ENCODE results near the gene CRNKL1.

The CRNKL1 gene

DNA sequence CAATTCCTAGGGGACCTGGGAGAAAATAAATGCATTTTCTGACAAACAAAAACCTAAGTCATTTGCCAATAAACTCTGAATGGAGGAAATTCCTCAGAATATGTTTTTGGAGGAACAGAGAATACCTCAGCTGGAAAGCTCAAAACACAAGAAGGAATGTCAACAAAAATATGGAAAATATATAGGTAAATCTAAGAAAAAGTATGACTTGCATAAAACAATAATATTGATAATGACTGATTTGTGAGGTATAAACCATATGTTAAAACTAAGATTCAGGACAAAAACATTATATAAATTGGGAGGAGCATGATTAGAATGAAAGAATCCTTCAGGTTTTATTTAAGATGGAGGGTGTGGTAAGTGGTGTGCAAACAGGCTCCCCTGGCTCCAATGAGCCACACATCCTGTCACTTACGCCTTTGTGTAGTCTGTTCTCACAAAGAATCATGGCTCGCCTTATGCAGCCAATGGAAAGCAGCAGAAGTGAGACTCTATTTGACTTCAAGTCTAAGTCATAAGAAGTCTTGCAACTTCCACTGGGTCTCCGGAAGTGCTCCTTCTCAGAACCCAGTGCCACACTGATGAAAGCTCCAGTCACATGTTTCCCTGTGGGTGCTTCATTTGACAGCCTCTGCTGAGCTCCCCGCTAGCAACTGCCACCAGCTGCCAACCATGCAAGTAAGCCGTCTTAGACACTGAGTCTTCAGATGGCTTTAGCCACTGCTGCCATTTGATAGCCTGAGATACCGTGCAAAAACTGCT lies 8.2 kb upstream of the CRNKL1 start:
- DNase-seq: no peak

DNA sequence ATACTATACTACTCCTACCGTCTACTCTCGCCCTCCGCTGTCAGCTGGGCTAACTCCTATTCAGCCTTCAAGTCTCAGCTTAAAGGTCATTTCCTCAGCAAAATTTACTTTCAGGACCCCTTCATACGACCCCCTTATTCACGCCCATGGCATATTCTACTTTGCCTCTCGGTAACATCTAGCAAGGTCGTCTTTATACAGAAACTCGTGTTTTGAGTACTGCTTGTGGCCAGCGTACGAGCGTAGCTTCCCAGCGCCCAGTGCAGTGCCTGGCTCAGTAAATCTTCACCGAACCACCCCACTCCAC lies 546 bp downstream of the CRNKL1 start:
- DNase-seq: no peak

DNA sequence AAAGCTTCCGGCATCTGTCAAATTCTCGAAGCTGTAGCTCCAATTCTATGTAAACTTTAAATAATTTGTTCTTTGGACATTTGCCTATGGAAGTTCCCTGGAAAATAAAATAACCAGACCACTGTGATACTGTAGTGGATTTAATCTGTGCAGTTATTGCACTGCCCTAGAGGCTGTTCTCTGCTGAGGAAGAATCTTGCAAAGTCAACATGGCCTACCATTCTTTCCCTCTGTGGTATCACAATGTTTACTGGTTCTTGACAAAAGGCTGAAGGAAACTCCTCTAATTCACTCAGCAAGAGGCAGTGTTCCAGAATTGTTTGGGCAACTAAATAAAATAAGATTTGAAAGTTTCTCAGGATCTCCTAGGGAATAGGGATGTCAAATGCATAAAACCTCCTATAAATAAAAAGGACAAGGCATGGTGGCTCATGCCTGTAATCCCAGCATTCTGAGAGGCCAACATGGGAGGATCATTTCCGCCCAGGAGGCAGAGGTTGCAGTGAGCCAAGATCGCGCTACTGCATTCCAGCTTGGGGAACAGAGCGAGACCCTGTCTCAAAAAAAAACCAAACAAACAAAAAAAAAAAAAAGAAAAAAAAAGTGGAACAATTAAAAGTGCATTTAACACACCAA lies 12.4 kb downstream of the CRNKL1 start:
- DNase-seq: no peak

DNA sequence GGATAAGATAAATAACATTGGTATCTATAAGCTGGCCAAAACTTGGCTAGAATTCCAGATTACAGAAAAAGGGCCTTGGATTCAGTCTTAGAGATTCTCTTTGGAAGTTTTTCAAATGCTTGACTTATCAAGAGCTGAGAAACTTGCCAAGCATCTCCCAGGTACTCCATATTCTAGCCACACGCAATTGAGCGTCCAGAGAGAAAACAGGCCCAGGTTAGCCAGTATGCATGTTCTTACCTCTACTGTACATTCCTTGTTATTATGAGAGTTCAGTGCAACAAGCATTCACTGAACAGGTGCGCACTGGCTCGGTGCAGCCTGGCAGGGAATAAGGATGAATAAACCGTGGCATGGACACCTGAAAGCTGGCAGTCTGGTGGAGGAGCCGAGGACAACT lies 13.7 kb downstream of the CRNKL1 start:
- no peak for DNase-seq

DNA sequence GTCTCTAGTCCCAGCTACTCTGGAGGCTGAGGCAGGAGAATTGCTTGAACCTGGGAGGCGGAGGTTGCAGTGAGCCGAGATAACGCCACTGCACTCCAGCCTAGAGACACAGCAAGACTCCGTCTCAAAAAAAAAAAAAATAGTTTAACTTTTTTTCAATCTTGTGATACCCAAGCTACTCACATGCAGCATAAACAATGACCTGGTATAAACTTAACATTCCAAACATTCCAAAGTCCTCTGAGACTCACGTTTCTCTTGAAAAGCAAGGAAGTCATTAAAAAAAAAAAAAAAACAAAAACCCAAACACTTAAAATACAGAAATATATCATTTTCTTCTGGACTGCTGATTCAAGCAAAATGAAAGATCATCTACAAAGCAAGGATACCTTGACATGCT lies 14.3 kb downstream of the CRNKL1 start:
- no peak for DNase-seq

DNA sequence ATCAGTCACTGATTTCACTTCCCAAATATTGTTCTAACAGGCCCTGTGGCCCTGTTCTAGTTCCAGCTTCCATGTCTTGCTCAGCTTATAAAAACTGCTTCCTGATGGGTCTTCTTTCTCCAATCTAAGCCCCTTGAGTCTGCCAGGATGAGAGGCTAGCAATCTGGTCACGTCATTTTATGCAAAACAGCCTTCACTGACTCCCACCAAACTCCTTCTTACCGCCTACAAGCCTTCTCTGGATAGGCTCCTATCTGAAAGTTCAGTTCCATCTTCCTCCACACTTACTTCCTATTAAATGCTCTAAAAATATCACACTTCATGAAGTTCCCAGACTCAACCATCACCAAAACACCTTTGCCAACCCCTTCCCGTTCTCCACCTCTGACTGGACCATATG lies 15.5 kb downstream of the CRNKL1 start:
- DNase-seq: no peak

DNA sequence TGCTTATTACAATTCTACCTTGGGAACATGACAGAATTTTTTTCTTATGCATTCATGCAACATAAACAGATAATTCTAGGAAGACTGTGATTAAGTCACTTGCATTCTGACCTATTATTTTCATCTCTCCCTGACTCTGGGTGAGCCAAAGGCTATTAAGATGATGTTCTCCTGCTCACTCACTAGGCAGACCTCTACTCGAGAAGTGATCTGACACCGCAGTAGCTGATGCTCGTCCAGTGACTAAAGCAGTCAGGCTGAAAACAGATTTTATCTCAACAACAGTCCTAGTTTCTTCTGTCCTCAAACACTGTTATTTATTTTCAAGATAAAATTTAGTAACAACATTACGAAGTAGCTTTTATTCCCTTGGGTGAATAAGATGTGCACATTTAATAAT lies 17.8 kb downstream of the CRNKL1 start:
- DNase-seq: no peak

DNA sequence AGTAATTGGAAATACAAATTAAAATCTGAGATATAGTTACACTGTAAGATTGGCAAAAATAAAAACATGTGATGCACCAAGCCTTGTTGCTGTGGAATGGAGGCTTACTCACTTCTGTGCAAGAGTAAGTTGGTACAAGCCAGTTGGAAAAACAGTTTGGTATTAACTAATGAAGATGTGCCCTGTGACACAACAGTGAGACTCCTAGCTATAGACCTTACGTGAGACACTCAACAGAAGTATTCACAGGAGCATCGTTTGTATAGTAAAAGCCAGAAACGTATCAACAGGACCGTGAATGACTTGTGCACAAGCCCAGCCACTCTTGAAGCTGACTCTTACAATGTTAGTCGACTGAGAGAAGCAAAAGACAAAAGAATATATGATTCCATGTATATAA lies 20.5 kb downstream of the CRNKL1 start:
- no peak for DNase-seq

DNA sequence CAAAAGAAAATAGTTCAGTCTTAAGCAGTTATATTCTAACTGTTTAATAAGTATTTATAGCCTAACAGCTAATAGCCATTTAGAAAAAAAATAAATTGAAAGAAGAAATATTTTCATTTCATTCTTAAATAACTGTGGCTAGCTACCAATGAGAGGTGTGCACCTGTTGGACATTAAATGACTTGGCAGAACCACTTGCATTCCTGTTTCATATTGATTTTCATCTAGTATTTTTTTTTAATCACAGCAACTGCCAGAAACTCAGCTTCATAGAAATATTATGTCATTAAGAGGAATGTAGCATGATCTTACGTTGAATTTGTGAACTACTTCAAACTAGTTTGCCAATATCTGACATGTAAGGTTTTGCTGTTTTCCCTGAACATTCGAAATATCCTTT lies 25.0 kb downstream of the CRNKL1 start:
- no peak for DNase-seq

DNA sequence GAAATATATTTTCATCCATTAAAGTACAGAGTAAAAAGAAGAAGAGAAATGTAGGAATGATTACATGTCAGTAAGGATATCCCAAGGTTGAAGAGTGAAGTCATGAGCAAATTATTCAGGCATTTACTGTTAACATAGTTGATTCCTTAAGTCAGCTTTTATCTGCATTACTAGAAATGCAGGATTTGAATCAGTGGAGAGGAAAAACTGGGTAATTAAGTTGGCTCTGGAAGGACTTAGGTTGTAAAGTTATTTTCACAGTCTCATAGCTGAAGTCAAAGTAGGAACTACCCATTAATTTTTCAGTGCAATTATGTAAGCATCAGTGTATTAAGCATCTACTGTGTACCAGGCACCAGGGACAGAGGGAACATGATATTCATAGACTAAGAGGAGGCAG lies 27.3 kb downstream of the CRNKL1 start:
- no peak for DNase-seq

DNA sequence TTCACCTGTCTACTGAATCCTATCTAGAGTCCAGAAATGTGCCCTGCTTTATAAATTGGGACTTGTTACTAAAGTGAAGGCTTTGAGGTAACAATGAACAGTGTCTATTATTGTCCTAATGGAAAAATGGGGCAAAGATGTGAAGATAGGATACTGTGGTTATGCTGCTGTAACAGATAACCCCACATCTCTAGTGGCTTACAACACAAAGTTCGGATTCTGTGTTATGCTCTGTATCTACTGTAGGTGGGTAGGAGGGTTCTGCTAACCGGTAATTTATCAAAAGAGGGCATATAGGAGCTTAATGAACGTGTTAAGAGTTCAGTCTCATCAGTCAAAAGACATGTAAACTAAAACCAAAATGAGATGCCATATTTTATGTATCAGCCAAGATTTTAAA lies 28.9 kb downstream of the CRNKL1 start:
- no peak for DNase-seq

DNA sequence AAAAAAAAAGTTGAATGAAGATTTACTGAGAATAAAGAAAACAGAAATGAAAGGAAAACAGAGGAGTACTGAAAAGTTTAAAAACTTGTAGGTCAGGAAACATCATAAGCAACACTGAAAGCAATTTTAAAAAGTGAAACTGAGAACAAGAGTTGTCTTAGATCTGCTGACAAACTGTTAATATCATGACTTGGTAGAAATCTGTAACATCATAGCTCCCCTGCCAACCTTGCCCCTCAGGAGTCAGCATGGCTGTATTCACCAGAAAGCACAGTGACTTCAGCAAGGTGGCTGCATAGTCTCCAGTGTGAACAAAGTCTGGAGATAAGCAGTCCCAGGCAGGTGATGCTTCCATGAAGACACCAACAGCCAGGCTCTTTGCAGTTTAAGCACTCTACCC lies 29.8 kb downstream of the CRNKL1 start:
- DNase-seq: no peak

DNA sequence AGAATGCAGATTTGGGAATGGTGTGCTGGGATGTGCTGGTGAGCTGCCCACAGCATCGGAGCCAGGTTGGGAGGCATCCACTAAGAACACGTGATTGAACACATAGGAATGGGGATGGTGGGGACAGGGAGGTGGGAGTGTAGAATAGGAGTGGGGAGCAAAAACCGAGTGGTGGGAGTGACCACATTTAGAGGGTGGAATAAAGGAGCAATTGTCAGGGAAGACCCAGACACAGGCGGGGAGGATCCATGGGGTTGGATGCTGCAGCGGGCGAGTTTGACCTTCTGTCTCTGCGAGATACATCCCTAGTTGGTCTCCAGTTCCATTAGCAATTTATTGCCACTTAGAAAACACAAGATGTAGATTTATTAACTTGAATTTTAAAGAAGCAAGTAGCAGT lies 30.4 kb downstream of the CRNKL1 start:
- DNase-seq: no peak

DNA sequence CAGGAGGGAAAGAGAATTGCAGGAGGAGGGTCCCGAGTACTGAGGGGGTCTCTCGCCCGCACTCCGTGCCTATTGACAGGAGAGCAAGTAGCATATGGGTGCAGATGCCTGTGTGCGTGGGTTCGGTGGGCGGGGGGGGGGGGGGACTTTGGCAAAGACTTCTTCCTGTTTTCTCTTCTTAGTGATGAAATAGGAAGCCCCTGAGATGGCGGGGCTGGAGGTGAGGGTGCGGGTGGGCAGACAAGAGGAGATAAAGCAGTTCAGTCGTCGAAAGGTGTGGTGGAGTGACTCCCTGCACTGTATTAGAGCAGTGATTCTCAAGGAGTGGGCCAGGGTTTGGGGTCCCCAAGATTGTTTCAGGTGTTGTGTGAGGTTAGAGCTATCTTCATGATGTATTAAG lies 31.4 kb downstream of the CRNKL1 start:
- no peak for DNase-seq

DNA sequence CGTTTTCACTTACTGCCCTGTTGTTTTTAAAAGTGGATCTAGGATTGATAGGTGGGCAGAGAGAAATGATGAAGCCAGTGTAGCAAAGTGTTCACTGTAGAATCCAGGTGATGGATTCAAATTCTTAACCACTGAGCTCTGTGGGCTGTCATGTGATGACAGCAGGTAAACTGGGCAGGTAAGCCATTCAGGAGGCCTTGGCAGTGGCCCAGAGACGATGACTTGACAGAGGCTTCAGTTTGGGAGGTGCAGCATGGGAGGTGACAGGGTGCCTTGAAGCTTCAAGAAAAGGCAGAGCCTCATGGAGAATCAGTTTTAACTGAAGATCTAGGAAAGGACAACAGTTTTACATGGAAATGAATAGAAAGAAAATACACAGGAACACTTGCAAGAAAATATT lies 33.1 kb downstream of the CRNKL1 start:
- no peak for DNase-seq

DNA sequence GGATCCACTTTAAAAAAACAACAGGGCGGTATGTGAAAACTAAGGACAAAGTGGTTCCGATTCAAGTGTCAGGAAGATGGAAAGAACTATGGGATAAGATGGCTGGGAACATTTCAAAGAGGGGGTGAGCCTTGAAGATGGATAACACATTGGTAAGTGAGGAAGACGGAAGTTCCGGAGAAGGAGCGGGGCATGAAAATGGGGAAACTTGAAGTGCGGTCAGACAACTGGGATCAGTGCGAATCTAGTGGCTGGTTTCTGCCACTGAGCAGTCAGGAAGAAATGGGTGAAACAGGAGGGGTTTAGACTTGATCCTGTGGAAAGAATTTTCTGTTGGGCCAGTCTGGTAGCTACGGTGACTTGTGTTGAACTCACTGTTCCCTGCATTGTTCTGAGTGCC lies 33.9 kb downstream of the CRNKL1 start:
- DNase-seq: no peak

DNA sequence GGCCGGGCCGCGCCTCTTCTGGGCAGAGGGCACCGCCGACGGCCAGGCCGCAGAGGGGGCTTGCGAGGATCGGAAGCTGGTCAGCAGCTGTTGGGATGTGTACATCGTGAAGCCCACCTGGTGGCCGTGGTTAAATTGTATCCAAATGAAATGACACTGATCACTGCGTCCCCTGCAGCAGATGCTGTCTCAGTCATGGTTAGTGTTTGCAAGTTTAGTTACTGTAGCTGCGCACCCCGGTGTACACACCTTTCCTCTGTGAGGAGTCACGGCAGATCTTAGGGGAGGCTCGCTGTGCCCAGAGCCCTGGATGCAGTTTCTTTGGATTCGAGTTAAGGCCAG lies 34.5 kb downstream of the CRNKL1 start:
- no peak for DNase-seq

DNA sequence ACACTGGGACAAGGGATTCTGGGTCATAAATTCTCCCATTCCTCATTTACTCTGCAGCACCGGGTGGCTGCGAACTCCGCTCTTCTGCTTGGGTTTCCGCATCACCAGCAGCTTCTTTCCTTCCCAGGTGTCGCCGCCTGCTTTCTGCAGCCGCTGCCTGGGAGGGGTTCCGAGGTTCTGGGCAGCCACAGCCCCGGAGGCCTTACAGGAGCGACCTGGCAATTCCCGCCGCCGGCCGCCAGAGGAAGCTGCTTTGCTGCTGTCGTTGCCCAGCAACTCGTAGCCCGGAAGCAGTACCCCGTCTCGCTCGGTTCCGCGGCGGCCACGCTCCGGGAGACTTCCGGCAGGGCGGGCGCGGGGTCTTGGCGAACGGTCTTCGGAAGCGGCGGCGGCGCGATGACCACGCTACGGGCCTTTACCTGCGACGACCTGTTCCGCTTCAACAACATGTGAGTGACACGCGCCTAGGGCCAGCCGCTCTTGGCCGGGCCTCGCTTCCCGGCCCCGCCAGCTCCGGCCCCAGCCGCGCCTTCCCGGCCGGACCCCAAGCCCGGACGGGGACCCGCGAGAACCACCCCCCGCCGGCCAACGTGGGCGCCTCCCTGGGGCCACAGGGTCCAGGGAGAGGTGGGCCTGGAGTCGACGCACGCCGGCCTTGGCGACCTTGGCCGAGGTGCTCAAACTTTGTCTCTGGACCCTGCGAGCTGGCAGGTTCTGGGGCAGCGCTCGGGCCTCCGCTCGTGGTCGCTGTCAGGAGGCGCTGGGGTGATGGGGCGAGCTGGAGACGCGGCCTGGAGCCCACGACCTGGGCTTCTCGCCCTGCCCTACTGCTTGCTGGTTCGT lies 35.0 kb downstream of the CRNKL1 start, which contains the start of gene NAA20:
TSS of gene NAA20 (plus strand) at position 362 of the 843 bp plus-strand sequence. CDS start at position 397, 35 bp downstream.
- DNase-seq: peak; percentile 88

DNA sequence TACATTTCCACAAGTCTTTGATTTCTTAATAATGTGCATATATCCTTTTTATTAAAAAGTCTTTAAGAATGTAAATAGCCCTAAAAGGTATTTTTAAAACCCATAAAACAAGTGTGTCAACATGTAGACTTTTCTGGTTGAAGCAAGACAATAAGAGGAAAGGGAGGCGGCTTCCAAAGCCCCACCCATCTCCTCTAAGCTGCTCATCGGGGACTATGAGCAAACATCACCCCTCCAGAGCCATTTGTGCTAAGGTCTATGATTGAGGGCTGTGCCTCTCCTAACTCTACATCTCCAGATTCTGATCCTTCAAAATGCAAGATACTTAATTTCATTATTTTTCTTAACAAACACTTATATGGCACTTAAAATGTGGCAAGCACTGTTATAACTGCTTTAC lies 37.6 kb downstream of the CRNKL1 start:
- no peak for DNase-seq

DNA sequence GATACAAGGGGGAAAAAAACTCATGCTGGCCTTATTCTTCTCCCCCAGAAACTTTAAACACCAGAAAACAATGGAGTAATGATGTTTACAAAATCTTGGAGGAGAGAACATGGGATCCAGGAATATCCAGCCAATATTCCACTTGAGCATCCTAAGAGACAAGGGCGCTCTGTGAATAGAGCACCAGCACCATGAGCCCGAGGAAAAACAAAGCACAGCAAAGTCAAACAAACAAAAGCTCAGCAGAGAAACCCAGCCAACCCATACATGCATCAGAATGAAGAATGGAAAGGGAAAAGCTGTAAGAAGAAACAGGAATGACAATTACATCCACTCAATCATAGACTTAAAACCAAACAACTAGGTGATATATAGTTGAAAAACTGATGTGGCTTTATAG lies 39.7 kb downstream of the CRNKL1 start:
- peak; percentile 37 to 70 for DNase-seq

DNA sequence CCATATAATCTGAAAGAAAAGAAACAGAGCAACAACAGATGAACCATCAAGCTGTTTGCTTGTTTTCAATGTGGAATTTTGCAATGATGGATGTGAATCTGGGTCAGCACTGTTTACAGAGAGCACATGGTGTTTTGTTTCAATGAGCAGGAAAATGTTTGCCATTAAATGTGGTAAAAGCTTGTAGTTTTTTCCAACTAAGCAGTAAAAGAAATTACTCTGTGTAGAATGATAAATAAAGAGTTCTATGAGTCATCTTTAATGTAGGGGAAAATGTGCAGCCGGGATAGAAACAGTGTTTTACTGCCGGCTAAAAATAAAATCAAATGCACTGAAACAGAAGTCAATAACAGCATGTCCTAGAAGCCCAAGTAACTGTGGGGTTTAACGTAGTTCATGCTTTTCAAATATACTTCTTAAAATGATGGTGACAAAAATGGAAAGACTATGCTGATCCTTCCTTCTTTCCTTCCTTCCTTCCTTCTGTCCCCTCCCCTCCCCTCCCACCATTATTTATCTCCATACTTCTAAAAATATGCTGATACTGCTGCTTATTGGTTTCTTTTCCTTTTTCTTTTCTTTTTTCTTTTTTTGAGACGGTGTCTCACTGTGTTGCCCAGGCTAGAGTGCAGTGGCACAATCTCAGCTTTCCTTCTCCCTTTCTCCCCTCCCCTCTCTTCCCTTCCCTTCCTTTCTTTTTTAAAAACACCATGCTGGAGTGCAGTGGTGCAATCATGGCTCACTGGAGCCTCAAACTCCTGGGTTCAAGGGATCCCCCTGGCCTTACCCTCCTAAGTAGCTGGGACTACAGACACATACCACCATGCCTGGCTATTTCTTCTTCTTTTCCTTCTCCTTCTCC lies 41.4 kb downstream of the CRNKL1 start:
- peak in 1 of 2 donors; percentile 78 for DNase-seq

DNA sequence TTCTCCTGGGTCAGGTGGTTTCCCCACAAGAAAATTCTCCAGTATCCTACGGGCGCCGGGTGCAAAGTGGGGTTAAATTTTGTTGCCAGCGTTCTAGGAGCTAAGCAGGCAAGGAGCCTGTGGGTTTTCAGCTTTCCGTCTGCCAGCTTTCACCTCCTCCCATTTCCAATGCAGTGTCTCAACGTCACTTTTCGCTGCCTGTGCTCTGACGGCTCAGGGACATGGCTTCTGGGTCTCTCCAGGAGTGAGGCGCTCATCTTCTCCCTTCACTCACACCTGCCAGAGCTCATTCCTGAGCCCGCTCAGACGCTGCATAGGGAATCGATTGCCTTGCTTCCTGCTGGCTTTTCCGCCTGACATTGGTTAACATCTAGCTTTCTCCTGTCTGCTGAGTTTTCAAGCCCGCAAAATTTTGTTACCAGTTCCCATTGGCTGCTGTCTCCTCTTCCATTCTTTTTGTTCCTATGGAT lies 42.4 kb downstream of the CRNKL1 start:
- no peak for DNase-seq

DNA sequence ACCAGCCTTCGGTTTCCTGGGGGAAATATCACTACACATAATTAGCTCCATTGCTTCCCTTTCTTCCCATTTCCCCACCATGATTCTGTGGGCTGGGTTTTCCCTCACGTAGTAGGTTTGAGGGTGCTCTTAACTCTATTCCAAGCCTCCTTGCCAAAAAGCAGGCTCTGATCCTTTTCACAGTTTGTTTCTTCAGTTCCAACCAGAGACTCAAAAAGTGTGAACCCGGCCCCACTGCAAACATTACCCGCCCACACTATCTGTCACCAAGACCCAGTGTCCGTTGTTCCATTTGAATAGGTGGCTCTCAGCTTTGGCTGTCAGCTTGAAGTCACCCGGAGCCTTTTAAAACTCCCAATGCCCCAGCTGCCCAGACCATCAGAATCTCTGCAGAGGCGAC lies 46.9 kb downstream of the CRNKL1 start:
- no peak for DNase-seq
